ENCODE measurements around the gene CABP2.

The CABP2 gene

GRCh38 chr11:67504005-67504949 is 19.0 kb downstream of the CABP2 start:
- peak overlapping the region; percentile 78 to 83 for H3K4me3 ChIP-seq (replicated peaks in 1 of 2; ENCODE audit: low read depth in 2 of 2, low read length in 2 of 2)
- DNase-seq (ENCODE audit: low read depth in 2 of 2), result peak; percentile 22 to 58
- TF ChIP-seq CTCF (IDR thresholded peaks at IDR 0.05; ENCODE audit: low read depth, low read length), result no peak

GRCh38 chr11:67503119-67504004 is 19.9 kb downstream of the CABP2 start:
- no peak for TF ChIP-seq CTCF (IDR thresholded peaks at IDR 0.05; ENCODE audit: low read depth, low read length)
- peak overlapping the region; percentile 36 to 78 for H3K4me3 ChIP-seq (replicated peaks in 1 of 2; ENCODE audit: low read depth in 2 of 2, low read length in 2 of 2)
- DNase-seq (ENCODE audit: low read depth in 2 of 2), result no peak

- no peak overlapping the region for H3K4me3 ChIP-seq (replicated peaks in 1 of 2; ENCODE audit: low read depth in 2 of 2, low read length in 2 of 2)
- TF ChIP-seq CTCF (IDR thresholded peaks at IDR 0.05; ENCODE audit: low read depth, low read length), result no peak
- no peak for DNase-seq (ENCODE audit: low read depth in 2 of 2)
Measured at GRCh38 chr11:67502328-67502979, 20.8 kb downstream of the CABP2 start.

GRCh38 chr11:67501854-67502253 is 21.4 kb downstream of the CABP2 start:
- TF ChIP-seq CTCF (IDR thresholded peaks at IDR 0.05; ENCODE audit: low read depth, low read length), result no peak
- H3K4me3 ChIP-seq (replicated peaks in 1 of 2; ENCODE audit: low read depth in 2 of 2, low read length in 2 of 2), result no peak overlapping the region
- no peak for DNase-seq (ENCODE audit: low read depth in 2 of 2)

- no peak for TF ChIP-seq CTCF (IDR thresholded peaks at IDR 0.05; ENCODE audit: low read depth, low read length)
- DNase-seq (ENCODE audit: low read depth in 2 of 2), result no peak
- no peak overlapping the region for H3K4me3 ChIP-seq (replicated peaks in 1 of 2; ENCODE audit: low read depth in 2 of 2, low read length in 2 of 2)
Measured at GRCh38 chr11:67500831-67501715, 22.2 kb downstream of the CABP2 start.

GRCh38 chr11:67500484-67500821 is 22.8 kb downstream of the CABP2 start:
- DNase-seq (ENCODE audit: low read depth in 2 of 2), result no peak
- no peak overlapping the region for H3K4me3 ChIP-seq (replicated peaks in 1 of 2; ENCODE audit: low read depth in 2 of 2, low read length in 2 of 2)
- TF ChIP-seq CTCF (IDR thresholded peaks at IDR 0.05; ENCODE audit: low read depth, low read length), result no peak
